Umbilical cord (tissue), 2 donors: ENCODE measurements around the gene PLP2. TPM values are rescaled to one million over a fixed set of nuclear protein-coding genes. Genes with fewer than 3 reads are reported as not detected.

Source experiments
- DNase-seq: peaks from one replicate; pipeline ENCODE4 v3.0.0-alpha.2; 2015; ENCODE audit warnings: low spot score
- total RNA-seq: library from RNA; depleted of rRNA; stranded (reverse); fragments of >200 nt; gene quantifications from one replicate; pipeline ENCODE4 v1.2.3, GENCODE V29; 2014; ENCODE audit warnings: low replicate concordance; ENCODE audit not compliant: insufficient read depth

PLP2 gene
- total RNA-seq, 1 donor from 2014 or later, result 28.9 TPM

- peak; percentile 68 for DNase-seq
These were observed 14.7 kb downstream of the PLP2 start, which contains the start of gene PRICKLE3 for GRCh38 chrX:49186125-49187027. Gene PRICKLE3 (minus strand): TSS chrX:49186373. CDS start chrX:49186297, 76 bp downstream.

- DNase-seq, result no peak
These were observed 15.3 kb downstream of the PLP2 start for GRCh38 chrX:49187028-49187394.

GRCh38 chrX:49187526-49187925 is 15.8 kb downstream of the PLP2 start:
- DNase-seq, result no peak

GRCh38 chrX:49188468-49189076 is 16.9 kb downstream of the PLP2 start:
- DNase-seq, result no peak

- no peak for DNase-seq
These were observed 17.9 kb downstream of the PLP2 start for GRCh38 chrX:49189606-49190005.

- peak; percentile 99 for DNase-seq
These were observed 19.3 kb downstream of the PLP2 start for GRCh38 chrX:49190821-49191573.

GRCh38 chrX:49191574-49192011 is 19.9 kb downstream of the PLP2 start:
- no peak for DNase-seq

GRCh38 chrX:49192722-49193328 is 21.1 kb downstream of the PLP2 start:
- no peak for DNase-seq

GRCh38 chrX:49193542-49193964 is 21.9 kb downstream of the PLP2 start:
- no peak for DNase-seq

GRCh38 chrX:49197543-49198087 is 25.9 kb downstream of the PLP2 start:
- no peak for DNase-seq

GRCh38 chrX:49198540-49199314 is 27.0 kb downstream of the PLP2 start:
- DNase-seq, result no peak

GRCh38 chrX:49199315-49199595 is 27.6 kb downstream of the PLP2 start:
- no peak for DNase-seq

GRCh38 chrX:49199906-49200771 is 28.4 kb downstream of the PLP2 start, which contains the start of gene SYP:
Gene SYP (minus strand): TSS chrX:49200193. CDS start chrX:49200186, 7 bp downstream.
- peak; percentile 83 for DNase-seq

- DNase-seq, result no peak
These were observed 30.3 kb downstream of the PLP2 start for GRCh38 chrX:49202022-49202421.

- DNase-seq, result no peak
These were observed 31.8 kb downstream of the PLP2 start for GRCh38 chrX:49203536-49203935.

- no peak for DNase-seq
These were observed 32.3 kb downstream of the PLP2 start for GRCh38 chrX:49204017-49204416.

- DNase-seq, result no peak
These were observed 33.0 kb downstream of the PLP2 start for GRCh38 chrX:49204709-49205108.

GRCh38 chrX:49205443-49205842 is 33.7 kb downstream of the PLP2 start:
- no peak for DNase-seq

- DNase-seq, result no peak
These were observed 34.8 kb downstream of the PLP2 start for GRCh38 chrX:49206543-49206942.

GRCh38 chrX:49208399-49208798 is 36.7 kb downstream of the PLP2 start:
- DNase-seq, result no peak
